A172 (cell line): ENCODE results near the gene CACFD1. TPM values are rescaled to one million over a fixed set of nuclear protein-coding genes. Genes with fewer than 3 reads are reported as not detected.

Experiments used
- DNase-seq: peaks from one replicate; pipeline ENCODE4 v3.0.0-alpha.2; 2015; ENCODE audit warnings: low spot score
- total RNA-seq: library from RNA; depleted of rRNA; stranded (reverse); fragments of >200 nt; shearing (Covaris generic); gene quantifications from 2 replicates; pipeline ENCODE4 v1.2.3, GENCODE V29; 2014

The CACFD1 gene
- total RNA-seq, 1 experiment from 2014 or later: 8.8 TPM

GRCh38 chr9:133464638-133465037, 4.9 kb downstream of the CACFD1 start:
- DNase-seq: no peak

DNA sequence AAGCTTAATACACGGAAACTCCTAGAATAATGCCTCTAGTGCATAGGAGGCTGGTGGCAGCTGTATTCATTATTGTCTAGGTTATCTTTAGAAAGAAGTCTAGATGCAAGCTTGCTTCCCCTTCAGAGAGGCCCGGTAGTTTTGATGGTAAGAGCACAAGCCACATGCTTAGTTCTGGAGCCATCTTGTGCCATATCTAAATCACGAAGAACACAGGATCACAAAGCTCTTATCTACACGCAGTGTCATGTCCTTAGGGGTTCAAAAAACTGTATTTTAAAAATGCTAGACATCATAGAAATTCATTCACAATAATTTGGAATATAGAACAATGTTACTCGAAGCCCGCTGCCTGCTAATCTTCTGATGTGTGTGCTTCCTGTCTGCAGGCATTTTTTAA, 6.2 kb downstream of the CACFD1 start:
- DNase-seq: no peak

- no peak for DNase-seq
These were observed 7.3 kb downstream of the CACFD1 start for GRCh38 chr9:133467101-133467500.

GRCh38 chr9:133468374-133468773, 8.6 kb downstream of the CACFD1 start:
- no peak for DNase-seq

- DNase-seq: no peak
These were observed 9.1 kb downstream of the CACFD1 start for GRCh38 chr9:133468777-133469421.

- DNase-seq: no peak
These were observed 10.7 kb downstream of the CACFD1 start for GRCh38 chr9:133470427-133470924.

DNA sequence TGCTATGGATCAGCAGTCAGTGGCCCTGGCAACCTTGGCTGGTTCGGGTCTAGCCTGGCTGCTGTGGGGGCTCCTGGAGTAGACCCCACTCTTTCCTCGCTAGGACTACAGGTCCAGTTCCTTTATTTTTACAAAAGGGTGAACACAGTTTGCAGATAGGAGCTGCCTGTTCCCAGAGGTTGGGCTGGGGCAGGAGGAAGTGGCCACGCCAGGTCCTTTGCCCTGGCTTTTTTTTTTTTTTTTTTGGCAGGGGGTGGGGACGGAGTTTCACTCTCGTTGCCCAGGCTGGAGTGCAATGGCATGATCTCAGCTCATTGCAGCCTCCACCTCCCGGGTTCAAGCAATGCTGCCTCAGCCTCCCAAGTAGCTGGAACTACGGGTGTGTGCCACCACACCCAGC, 11.2 kb downstream of the CACFD1 start:
- DNase-seq: no peak

DNA sequence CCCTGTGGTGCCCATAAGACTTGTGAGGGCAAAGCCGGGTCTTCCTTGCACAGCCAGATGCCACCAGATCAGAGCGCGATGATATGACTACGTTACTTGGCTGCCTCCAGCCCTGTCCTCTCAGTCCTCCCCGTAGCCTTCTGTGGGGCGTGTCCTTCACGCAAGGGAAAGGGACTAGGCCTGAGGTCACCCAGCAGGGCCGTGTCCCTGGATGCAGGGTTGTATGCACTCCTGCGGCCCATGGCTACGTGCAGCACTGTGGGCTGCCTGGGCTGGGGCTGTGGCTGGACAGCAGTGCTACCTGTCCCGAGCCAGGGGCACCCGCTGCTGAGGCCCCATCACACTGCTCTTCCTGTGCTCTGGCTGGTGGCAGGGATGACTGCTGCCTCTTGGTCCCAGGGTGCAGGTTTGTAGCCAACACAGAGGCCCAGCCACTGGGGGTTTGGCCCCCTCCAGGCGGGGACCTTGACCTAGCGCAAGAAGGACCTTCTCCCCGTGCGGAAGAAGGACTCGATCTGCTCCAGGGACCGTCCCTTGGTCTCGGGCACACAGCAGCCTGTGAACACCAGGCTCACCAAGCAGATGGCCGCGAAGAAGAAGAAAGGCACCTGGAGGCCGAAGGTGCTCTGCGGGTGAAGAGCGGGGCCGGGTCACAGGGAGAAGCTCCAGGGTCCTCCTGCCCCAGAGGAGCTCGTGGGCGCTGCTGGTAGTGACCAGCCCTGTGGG, 11.9 kb downstream of the CACFD1 start:
- DNase-seq: no peak

- DNase-seq: no peak
These were observed 12.5 kb downstream of the CACFD1 start for GRCh38 chr9:133472277-133472645.

DNA sequence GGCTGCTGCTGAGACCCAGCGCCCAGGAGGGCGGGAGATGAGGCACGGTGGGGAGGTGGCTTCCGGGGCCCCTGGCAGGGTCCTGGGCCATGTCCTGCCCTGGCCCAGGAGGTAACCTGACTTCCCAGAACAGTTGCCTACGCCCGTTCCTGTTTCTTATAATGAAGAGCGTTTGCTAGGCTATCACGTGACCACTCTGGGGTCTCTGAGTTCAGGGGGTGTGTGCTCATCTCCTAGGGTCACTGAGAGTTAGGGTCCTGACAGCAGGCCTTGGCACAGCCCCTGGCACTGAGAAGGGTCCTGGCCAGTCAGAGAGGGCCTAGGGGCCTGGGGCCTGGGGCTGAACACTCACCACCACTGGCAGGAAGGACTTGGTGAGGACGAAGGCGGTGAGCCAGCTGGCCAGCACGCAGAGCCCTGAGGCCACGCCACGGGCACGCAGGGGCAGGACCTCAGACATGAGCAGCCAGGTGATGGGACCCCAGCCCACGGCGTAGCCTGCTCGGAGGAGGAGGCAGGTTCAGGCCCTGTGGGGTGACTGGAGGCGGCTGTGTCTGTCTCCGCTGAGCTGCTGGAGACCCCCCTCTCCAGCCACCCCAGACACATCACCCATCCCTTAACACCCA, 13.1 kb downstream of the CACFD1 start:
- no peak for DNase-seq

- DNase-seq: no peak
These were observed 14.0 kb downstream of the CACFD1 start for GRCh38 chr9:133473743-133474142.

DNA sequence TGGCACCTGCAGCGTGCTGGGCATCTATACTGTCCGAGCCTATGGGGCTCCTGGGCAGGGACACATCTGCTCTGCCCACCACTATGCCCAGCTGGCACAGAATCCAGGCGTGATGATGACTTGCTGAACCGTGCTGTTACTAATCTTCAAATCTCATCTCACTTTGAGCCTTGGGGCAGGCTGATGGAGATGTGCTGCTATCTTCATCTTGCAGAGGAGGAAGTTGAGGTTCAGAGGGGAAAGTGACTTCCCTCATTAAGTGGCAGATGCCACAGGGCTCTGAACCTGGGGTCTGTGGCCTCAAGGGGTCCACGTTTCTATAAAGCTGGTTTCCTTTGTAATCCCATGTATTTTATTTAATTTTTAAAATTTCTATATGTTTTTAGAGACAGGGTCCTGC, 14.4 kb downstream of the CACFD1 start:
- DNase-seq: no peak

DNA sequence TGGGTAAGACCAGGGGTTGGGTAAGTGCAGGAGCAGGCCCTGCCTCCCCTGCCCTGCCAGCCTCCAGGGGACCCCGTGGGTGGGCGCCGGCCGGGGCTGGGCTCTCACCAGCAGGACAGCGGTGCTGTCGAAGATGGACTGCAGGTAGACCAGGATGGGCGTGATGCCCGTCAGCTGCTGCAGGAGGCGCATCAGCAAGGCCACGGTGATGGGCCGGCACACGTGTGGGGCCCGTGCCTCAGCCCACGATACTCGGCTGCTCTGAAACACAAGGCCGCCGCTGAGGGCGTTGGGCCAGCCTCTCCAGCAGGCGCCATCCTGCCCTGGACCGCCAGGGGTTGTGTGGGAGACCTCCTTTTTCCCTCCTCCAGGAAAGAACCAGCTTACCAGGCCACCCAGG, 15.1 kb downstream of the CACFD1 start:
- no peak for DNase-seq

DNA sequence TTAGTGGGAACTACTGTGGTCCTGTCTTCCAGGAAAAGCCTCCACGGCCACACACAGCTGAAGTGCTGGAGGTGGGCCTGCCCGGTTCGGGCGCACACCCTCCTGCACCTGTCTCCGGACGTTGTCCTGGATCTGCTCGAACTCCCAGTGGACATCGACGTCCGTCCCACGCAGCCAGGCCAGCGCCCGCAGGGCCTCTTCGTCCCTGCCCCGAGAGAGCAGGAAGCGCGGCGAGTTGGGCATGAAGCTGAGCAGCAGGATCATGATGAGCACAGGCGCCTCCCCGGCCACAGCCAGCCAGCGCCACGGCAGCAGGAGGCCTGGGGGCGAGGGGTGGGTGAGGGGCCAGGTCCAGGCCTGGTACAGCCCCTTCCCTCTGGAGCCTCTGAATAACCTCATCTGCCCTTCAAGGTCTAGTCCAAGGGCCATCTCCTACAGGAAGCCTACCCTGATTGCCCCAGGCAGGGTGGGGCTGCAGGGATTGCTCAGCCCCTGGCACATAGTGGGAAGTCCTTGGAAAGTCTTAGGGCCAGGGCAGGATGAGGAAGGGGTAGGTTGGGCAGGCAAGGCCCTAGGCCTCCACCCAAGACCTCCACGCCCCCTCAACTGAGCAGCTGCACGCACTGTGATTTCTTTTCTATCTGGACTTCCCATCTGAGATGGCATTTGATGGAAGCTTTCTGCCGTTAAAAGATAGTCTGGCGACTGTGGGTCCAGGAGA, 15.7 kb downstream of the CACFD1 start:
- no peak for DNase-seq

GRCh38 chr9:133476036-133476931, 16.5 kb downstream of the CACFD1 start:
- no peak for DNase-seq

DNA sequence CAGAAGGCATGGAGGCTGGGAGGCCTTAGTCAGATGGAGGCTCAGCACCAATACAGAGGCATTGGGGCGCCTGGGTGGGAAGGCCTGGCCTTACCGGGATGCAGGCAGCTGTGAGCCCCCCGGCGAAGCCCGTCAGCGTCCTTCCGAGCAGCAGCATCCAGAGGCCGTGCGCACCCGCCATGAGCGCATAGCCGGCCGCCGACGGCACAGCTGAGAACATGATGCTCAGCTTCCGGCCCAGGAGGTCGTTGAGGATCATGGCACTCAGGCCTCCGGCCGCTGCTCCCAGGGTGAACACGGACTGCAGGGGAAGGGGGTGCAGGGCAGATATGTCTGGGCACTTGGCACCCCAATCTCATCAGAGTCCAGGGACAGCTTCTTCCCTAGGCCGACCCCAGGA, 17.2 kb downstream of the CACFD1 start:
- no peak for DNase-seq

- DNase-seq: no peak
These were observed 17.7 kb downstream of the CACFD1 start for GRCh38 chr9:133477461-133477860.

- DNase-seq: peak; percentile 35
These were observed 18.4 kb downstream of the CACFD1 start for GRCh38 chr9:133477992-133478850.

DNA sequence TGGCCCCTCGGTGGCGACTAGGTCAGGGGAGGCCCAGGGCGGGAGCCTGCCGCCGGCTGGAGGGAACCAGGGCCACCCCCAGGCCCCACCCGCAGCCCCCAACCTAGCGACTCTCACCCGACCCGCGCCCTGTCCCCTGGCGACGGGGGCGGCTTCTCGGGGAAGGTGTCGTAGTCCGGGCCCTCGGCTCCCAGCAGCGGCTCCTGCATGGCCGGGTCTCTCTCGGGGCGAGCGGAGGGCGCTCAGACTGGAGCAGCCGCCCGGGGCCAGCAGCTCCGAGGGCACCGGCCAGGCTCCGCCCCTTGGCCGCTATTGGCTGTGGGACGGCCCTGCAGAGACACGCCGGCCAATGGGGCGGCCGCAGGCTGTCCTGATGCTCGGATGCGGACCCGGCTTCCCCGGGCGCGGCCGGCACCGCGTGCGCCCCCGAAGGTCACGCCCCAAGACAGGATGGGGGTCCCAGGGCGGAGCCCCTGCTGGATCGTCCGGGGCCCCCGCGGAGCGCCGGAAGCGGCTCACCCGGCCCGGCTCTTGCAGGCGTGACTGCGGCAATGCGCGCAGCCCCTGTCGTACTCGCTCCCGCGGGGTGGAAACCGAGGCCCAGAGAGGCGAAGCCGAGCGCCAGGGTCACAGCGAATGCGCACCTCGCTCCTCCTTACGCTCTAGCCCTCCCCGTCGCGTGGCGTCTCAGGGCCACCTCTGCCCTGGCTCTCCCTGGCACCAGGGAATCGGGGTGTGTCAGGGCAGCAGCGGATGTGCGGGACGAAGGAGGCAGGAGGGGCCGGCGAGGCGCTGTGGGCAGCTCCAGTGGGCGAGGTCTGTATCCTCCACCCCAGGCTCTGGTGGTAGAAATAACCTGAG, 19.3 kb downstream of the CACFD1 start, which contains the start of gene SLC2A6:
Gene SLC2A6 (minus strand): TSS at position 249 of the 861 bp plus-strand sequence. CDS start 40 bp downstream, at position 209.
- DNase-seq: peak; percentile 76
